DOHH2 (cell line): Measurements from ENCODE around the gene TET2.

Experiments
- H3F3A ChIP-seq: fragments of 200-600 bp; sonication (generic), shearing (Covaris generic); 2 replicates; pipeline ENCODE4 v1.6.0; 2016; ENCODE audit warnings: antibody characterized with exemption, mild to moderate bottlenecking; ENCODE audit not compliant: control insufficient read depth, insufficient read depth
- H3K27ac ChIP-seq: fragments of 200-600 bp; sonication (generic); 2 replicates; pipeline ENCODE4 v1.5.1; 2014; ENCODE audit warnings: low read depth, mild to moderate bottlenecking, low read length, moderate library complexity
- H3K27me3 ChIP-seq: fragments of 200-600 bp; sonication (generic); 2 replicates; pipeline ENCODE4 v1.6.1; 2014; ENCODE audit warnings: mild to moderate bottlenecking, low read length, mixed read lengths; ENCODE audit not compliant: control insufficient read depth
- H3K36me3 ChIP-seq: fragments of 200-600 bp; sonication (generic); 2 replicates; pipeline ENCODE4 v1.6.1; 2014; ENCODE audit warnings: mild to moderate bottlenecking, low read length, moderate library complexity, mixed read lengths; ENCODE audit not compliant: control insufficient read depth
- H3K4me1 ChIP-seq: fragments of 200-600 bp; sonication (generic); 2 replicates; pipeline ENCODE4 v1.6.1; 2014; ENCODE audit warnings: mild to moderate bottlenecking, low read length, mixed read lengths; ENCODE audit not compliant: control insufficient read depth
- H3K4me2 ChIP-seq: fragments of 200-600 bp; sonication (generic); 2 replicates; pipeline ENCODE4 v1.6.0; 2014; ENCODE audit warnings: mild to moderate bottlenecking, low read length, moderate library complexity
- H3K4me3 ChIP-seq: fragments of 200-600 bp; sonication (generic); 2 replicates; pipeline ENCODE4 v1.5.1; 2014; ENCODE audit warnings: mild to moderate bottlenecking, low read length, mixed read lengths
- H3K79me2 ChIP-seq: fragments of 200-600 bp; sonication (generic); 2 replicates; pipeline ENCODE4 v1.6.1; 2014; ENCODE audit warnings: mild to moderate bottlenecking, low read length, mixed read lengths; ENCODE audit not compliant: control insufficient read depth
- H3K9me2 ChIP-seq: fragments of 200-600 bp; sonication (generic); replicated peaks from 2 replicates; pipeline ENCODE4 v1.6.1; 2014; ENCODE audit warnings: mild to moderate bottlenecking, low read length, mixed read lengths; ENCODE audit not compliant: control insufficient read depth
- H3K9me3 ChIP-seq: fragments of 200-600 bp; sonication (generic); 2 replicates; pipeline ENCODE4 v1.6.1; 2014; ENCODE audit warnings: antibody characterized with exemption, low read length, mixed read lengths; ENCODE audit not compliant: control insufficient read depth, insufficient read depth
- H4K20me1 ChIP-seq: fragments of 200-600 bp; sonication (generic); 2 replicates; pipeline ENCODE4 v1.6.0; 2014; ENCODE audit warnings: low read depth, mild to moderate bottlenecking, antibody characterized with exemption, low read length, moderate library complexity; ENCODE audit not compliant: control insufficient read depth, insufficient read depth
- CTCF ChIP-seq: fragments of 200-600 bp; sonication (generic); IDR thresholded peaks from one replicate; pipeline ENCODE4 v1.5.1; 2014; ENCODE audit warnings: antibody characterized with exemption, mild to moderate bottlenecking, low read depth, low read length; ENCODE audit not compliant: poor library complexity, severe bottlenecking
- EZH2phosphoT487 ChIP-seq: fragments of 200-600 bp; sonication (generic); IDR thresholded peaks from 2 replicates; pipeline ENCODE4 v1.6.1; 2017; ENCODE audit warnings: borderline replicate concordance, mild to moderate bottlenecking, antibody characterized with exemption, low read length, moderate library complexity, mixed read lengths

Gene TET2

DNA sequence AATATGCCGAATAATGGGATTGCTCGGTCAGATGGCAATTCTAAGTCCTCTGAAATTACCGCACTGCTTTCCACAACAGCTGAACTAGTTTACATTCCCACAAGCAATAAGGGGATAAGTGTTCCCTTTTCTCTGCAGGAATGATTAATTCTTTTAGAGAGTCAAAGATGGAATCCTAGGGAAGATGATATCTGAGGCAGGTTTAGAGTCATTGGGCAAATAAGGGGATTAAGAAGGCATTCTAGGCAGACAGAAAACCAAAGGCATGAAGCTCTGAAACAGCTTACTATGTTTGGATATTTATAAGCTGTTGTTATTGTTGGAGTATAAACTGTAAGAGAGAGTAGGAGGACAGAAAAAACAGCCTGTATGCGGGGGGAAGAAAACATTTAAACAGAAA, 85.7 kb downstream of the TET2 start:
- Histone ChIP-seq H3K4me2 (no peak overlapping the region), H3K4me3 (no peak overlapping the region), H3F3A (no peaks in the 10 kb centered on the region), H3K79me2 (no peaks in the 10 kb centered on the region), H3K27me3 (no peaks in the 10 kb centered on the region), H3K9me2 (no peaks in the 10 kb centered on the region), H3K9me3 (no peaks in the 10 kb centered on the region), H3K27ac (no peak overlapping the region), H3K36me3 (peaks cover 5% of the 10 kb centered on the region; the same call in 1 of the 2 replicates), H3K4me1 (peaks cover 9% of the 10 kb centered on the region), H4K20me1 (no peaks in the 10 kb centered on the region)
- TF ChIP-seq EZH2phosphoT487 = no peak
- no peak for TF ChIP-seq CTCF

- Histone ChIP-seq H3K9me3 (no peaks in the 10 kb centered on the region), H3K36me3 (peaks cover 5% of the 10 kb centered on the region; the same call in 1 of the 2 replicates), H3F3A (no peaks in the 10 kb centered on the region), H3K9me2 (no peaks in the 10 kb centered on the region), H3K27ac (no peak overlapping the region), H3K4me3 (no peak overlapping the region), H3K79me2 (no peaks in the 10 kb centered on the region), H3K27me3 (no peaks in the 10 kb centered on the region), H4K20me1 (no peaks in the 10 kb centered on the region), H3K4me1 (peaks cover 9% of the 10 kb centered on the region), H3K4me2 (no peak overlapping the region)
- TF ChIP-seq CTCF = no peak
- TF ChIP-seq EZH2phosphoT487 = no peak
Observed at GRCh38 chr4:105234582-105234981, 87.9 kb downstream of the TET2 start.

- Histone ChIP-seq H3K9me3 (no peaks in the 10 kb centered on the region), H3K4me2 (no peak overlapping the region), H3K4me1 (peaks cover 9% of the 10 kb centered on the region), H3F3A (no peaks in the 10 kb centered on the region), H3K36me3 (peaks cover 5% of the 10 kb centered on the region; the same call in 1 of the 2 replicates), H3K79me2 (no peaks in the 10 kb centered on the region), H3K27me3 (no peaks in the 10 kb centered on the region), H3K27ac (no peak overlapping the region), H4K20me1 (no peaks in the 10 kb centered on the region), H3K4me3 (no peak overlapping the region), H3K9me2 (no peaks in the 10 kb centered on the region)
- no peak for TF ChIP-seq CTCF
- no peak for TF ChIP-seq EZH2phosphoT487
Observed at GRCh38 chr4:105236202-105236915, 89.7 kb downstream of the TET2 start.
